Naive B cell (primary cell): Measurements from ENCODE around the gene FOXR2. TPM values are rescaled to one million over a fixed set of nuclear protein-coding genes. Genes with fewer than 3 reads are reported as not detected.
A peak's percentile ranks its signal among the peaks of the same experiment; 100 is the strongest.

ENCODE experiments used
- ATAC-seq, 2 donors: fragments of 150-1000 bp; cut with Tn5 transposase; 2 replicates each; pipeline ENCODE4 v1.10.0; 2021; ENCODE audit warnings: low read depth in 2 of 2, mild to moderate bottlenecking in 2 of 2, moderate library complexity in 2 of 2
- DNase-seq: peaks from one replicate; pipeline ENCODE4 v3.0.0; 2022
- H3K27ac Mint-ChIP-seq, 6 donors: one replicate each; pipeline ENCODE4 v1.8.0; 2020 to 2022; ENCODE audit warnings: mild to moderate bottlenecking in 6 of 6, mixed read lengths in 6 of 6, moderate library complexity in 5 of 6, inconsistent platforms in 2 of 6
- H3K27me3 Mint-ChIP-seq, 3 donors: one replicate each; pipeline ENCODE4 v1.8.0; 2021 to 2022; ENCODE audit warnings: mixed read lengths in 3 of 3, mild to moderate bottlenecking in 1 of 3
- H3K36me3 Mint-ChIP-seq, 2 donors: one replicate each; pipeline ENCODE4 v1.8.0; 2020 to 2022; ENCODE audit warnings: mixed read lengths in 2 of 2, inconsistent platforms in 1 of 2, mild to moderate bottlenecking in 1 of 2
- H3K4me1 Mint-ChIP-seq, 3 donors: one replicate each; pipeline ENCODE4 v1.8.0; 2020 to 2022; ENCODE audit warnings: mixed read lengths in 3 of 3, inconsistent platforms in 1 of 3, mild to moderate bottlenecking in 1 of 3, moderate library complexity in 1 of 3
- H3K4me3 Mint-ChIP-seq, 8 donors: one replicate each; pipeline ENCODE4 v1.8.0; 2020 to 2022; ENCODE audit warnings: mild to moderate bottlenecking in 8 of 8, mixed read lengths in 8 of 8, moderate library complexity in 8 of 8, inconsistent platforms in 2 of 8
- H3K9me3 Mint-ChIP-seq, 7 donors: one replicate each; pipeline ENCODE4 v1.8.0; 2020 to 2022; ENCODE audit warnings: mixed read lengths in 7 of 7, mild to moderate bottlenecking in 5 of 7, inconsistent platforms in 2 of 7, moderate library complexity in 1 of 7
- polyA plus RNA-seq, 6 donors: library from polyadenylated mRNA; unstranded; fragments of 300-500 nt; fragmentation: Illumina TruSeq; gene quantifications; one replicate each; pipeline ENCODE4 v1.2.3, GENCODE V29; 2021; ENCODE audit warnings: low read depth in 6 of 6

The FOXR2 gene, protein sequence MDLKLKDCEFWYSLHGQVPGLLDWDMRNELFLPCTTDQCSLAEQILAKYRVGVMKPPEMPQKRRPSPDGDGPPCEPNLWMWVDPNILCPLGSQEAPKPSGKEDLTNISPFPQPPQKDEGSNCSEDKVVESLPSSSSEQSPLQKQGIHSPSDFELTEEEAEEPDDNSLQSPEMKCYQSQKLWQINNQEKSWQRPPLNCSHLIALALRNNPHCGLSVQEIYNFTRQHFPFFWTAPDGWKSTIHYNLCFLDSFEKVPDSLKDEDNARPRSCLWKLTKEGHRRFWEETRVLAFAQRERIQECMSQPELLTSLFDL
- not detected for polyA plus RNA-seq

DNA sequence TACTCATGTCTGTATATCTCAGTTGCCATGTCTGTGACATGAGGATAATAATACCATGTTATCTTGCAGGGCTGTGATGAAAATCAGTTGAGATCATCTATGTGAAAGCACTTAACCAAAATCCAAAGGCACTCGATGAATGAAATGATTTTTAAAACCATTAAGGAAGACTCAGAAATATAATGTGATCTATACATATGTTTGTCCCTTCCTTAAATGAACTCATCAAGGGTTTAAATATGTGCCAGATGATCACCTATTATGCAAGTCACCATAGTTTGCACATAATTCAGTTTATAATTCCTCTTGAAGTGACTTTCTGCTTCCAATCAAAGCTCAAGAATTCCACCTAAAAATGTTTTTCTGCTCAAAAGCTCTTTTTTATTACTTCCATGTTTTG, at the start of gene FOXR2:
FOXR2 (plus strand) TSS at position 301 of the 400 bp plus-strand sequence. CDS start 312 bp downstream, outside the sequence.
- peak within 1 kb of the TSS in 1 of 8 donors; percentile 18 for H3K4me3 Mint-ChIP-seq
- no peak within 1 kb of the TSS for H3K27ac Mint-ChIP-seq
- ATAC-seq = no peak
- peaks cover 8 to 26% (median 16%) of the 10 kb centered on the region in 3 donors for H3K27me3 Mint-ChIP-seq
- no peaks in the 10 kb centered on the region for H3K4me1 Mint-ChIP-seq
- H3K36me3 Mint-ChIP-seq = no peaks in the 10 kb centered on the region
- no peak for DNase-seq
- H3K9me3 Mint-ChIP-seq = peaks cover 0 to 10% (median 3%) of the 10 kb centered on the region in 7 donors

DNA sequence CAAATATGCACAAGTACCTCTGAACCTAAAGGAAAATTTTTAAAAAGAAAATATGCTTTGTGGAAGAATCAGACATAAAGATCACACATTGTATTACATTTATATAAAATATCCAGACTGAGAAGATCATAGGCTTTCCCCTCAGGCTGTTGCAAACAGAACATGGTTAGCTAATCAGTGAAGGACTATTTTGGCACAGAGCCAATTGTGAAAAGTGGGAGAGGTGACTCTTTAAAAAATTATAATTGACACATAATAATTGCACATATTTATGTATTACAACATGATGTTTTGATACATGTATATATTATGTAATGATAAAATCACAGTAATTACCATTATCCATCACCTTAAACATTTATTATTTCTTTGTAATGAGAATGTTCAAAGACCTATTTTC, 44.1 kb upstream of the FOXR2 start:
- DNase-seq = no peak
- H3K36me3 Mint-ChIP-seq = no peaks in the 10 kb centered on the region
- no peaks in the 10 kb centered on the region for H3K27me3 Mint-ChIP-seq
- no peaks in the 10 kb centered on the region for H3K4me1 Mint-ChIP-seq
- H3K4me3 Mint-ChIP-seq = no peak overlapping the region
- H3K27ac Mint-ChIP-seq = no peak overlapping the region
- H3K9me3 Mint-ChIP-seq = peaks cover 1 to 33% (median 12%) of the 10 kb centered on the region in 7 donors
- ATAC-seq = no peak

DNA sequence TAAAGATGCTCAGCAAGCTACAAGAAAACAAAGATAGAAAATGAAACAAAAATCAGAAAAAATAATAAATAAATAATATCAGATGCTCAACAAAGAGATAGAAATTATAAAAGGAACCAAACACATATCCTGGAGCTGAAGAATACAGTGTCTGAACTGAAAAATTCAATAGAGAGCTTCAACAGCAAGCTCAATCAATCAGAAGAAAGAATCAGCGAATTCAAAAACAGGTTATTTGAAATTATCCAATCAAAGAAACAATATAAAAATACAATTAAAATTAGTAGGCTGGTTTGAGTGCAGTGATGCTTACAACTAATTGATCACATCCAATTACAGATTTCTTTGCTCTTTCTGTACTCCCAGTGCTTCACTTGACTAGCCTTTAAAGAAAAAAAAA, 40.8 kb upstream of the FOXR2 start:
- H3K4me1 Mint-ChIP-seq = no peaks in the 10 kb centered on the region

DNA sequence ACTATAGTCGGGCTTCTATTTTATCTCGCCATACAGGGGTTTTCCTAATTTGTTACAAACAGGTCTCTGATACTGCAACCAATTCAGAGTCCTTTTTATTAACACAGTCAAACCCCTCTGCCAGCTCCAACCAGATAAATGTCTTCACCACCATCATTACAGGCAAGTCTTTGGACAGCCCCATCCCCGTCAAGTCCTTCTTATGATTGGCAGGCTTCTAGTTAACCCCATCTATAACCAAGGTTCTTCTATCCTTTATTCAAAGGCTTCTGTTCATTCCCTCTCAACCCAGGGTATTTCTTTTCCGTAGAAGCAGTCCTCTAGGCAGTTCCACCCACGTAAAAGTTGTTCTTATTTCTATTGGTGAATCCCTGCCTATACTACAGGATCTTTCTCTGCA, 29.9 kb upstream of the FOXR2 start:
- no peak for DNase-seq
- Mint-ChIP-seq H3K36me3 (no peaks in the 10 kb centered on the region), H3K27ac (peak overlapping the region in 1 of 6 donors; percentile 10), H3K4me1 (no peaks in the 10 kb centered on the region), H3K27me3 (no peaks in the 10 kb centered on the region), H3K9me3 (peaks cover 0 to 14% (median 2%) of the 10 kb centered on the region in 7 donors), H3K4me3 (no peak overlapping the region)
- ATAC-seq = no peak

More for the DNA sequence above, 40.8 kb upstream of the FOXR2 start:
- ATAC-seq = no peak
- Mint-ChIP-seq H3K4me3 (no peak overlapping the region), H3K27ac (no peak overlapping the region), H3K36me3 (no peaks in the 10 kb centered on the region), H3K9me3 (peaks cover 1 to 45% (median 20%) of the 10 kb centered on the region in 7 donors), H3K27me3 (no peaks in the 10 kb centered on the region)
- no peak for DNase-seq

DNA sequence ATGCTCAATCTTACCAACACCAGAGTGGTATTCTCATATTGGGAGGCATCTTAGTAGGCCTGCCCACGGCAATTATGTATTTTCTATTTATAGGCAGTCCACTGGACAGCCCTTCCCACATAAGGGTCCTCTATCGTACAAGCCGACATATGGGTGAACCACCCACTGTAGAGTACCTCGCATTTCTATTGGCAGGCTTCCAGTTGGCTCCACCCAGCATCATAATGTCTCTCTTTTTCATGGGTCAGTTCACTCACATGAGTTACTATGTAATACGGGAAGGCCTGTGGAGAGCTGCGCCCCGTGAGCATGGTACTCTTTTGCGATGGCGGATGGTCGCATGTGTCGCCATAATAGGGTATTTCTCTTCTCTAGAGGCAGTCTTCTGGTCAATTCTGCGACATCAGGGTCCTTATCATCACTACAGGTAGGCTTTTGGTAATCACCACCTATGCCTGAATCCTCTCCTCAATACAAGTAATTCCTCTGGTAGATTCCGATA, 29.4 kb upstream of the FOXR2 start:
- no peaks in the 10 kb centered on the region for H3K27me3 Mint-ChIP-seq
- ATAC-seq = no peak

DNA sequence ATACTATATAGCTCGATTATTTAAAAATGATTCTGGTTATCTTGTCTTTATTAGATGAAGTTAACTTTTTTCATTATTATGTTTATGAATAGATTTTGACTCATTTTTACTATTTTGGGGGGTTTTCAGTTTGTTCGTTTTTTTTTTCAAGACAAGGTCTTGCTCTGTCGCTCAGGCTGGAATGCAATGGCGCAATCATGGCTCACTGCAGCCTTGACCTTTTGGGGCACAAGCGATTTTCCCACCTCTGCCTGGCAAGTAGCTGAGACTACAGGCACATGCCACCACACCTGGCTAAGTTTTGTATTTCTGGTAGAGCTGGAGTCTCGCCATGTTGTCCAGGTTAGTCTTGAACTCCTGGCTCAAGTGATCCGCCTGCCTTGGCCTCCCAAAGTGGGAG, 24.9 kb upstream of the FOXR2 start:
- Mint-ChIP-seq H3K4me1 (no peaks in the 10 kb centered on the region), H3K36me3 (no peaks in the 10 kb centered on the region), H3K4me3 (no peak overlapping the region), H3K27ac (no peak overlapping the region), H3K9me3 (peaks cover 0 to 8% (median 4%) of the 10 kb centered on the region in 7 donors), H3K27me3 (peaks cover 0 to 4% (median 3%) of the 10 kb centered on the region in 3 donors)
- no peak for ATAC-seq
- no peak for DNase-seq

More for the DNA sequence above, 29.4 kb upstream of the FOXR2 start:
- peaks cover 0 to 14% (median 2%) of the 10 kb centered on the region in 7 donors for H3K9me3 Mint-ChIP-seq
- no peak overlapping the region for H3K4me3 Mint-ChIP-seq
- DNase-seq = no peak
- H3K4me1 Mint-ChIP-seq = no peaks in the 10 kb centered on the region
- H3K36me3 Mint-ChIP-seq = no peaks in the 10 kb centered on the region
- H3K27ac Mint-ChIP-seq = no peak overlapping the region

DNA sequence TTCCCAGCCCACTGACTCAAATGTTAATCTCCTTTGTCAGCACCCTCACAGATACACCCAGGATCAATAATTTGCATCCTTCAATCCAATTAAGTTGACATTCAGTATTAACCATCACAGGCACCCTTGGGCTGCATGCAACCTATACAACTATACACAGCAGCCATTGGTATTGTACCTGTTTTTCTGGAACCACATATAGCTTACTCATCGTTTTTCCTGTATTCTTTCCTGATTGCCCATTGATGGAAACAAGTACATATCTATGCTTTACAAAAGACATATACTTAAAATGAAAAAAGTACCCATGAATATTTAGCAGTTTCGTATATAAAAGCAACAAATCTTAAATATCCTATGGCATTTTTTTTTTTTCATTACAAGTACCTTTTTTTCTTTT, 3.7 kb upstream of the FOXR2 start:
- Mint-ChIP-seq H3K27ac (peak overlapping the region in 1 of 6 donors; percentile 20), H3K4me1 (no peaks in the 10 kb centered on the region), H3K27me3 (peaks cover 5 to 26% (median 6%) of the 10 kb centered on the region in 3 donors), H3K4me3 (no peak overlapping the region), H3K36me3 (no peaks in the 10 kb centered on the region), H3K9me3 (peaks cover 0 to 12% (median 3%) of the 10 kb centered on the region in 7 donors)
- DNase-seq (no peak), ATAC-seq (no peak)

DNA sequence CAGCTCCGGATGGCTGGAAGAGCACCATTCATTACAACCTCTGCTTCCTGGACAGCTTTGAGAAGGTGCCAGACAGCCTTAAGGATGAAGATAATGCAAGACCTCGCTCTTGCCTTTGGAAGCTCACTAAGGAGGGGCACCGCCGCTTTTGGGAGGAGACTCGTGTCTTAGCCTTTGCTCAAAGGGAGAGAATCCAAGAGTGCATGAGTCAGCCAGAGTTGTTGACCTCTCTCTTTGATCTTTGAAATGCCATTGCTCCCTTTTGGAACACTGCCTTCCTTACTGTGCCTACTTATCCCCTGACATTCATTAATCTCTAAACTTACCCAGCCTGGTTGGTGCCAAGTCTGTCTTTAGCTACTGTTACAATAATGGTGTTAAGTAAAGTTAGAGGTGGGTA, 1.2 kb downstream of the FOXR2 start:
- Mint-ChIP-seq H3K36me3 (no peaks in the 10 kb centered on the region), H3K4me3 (no peak overlapping the region), H3K27ac (no peak overlapping the region), H3K27me3 (peaks cover 8 to 26% (median 16%) of the 10 kb centered on the region in 3 donors), H3K4me1 (no peaks in the 10 kb centered on the region), H3K9me3 (peaks cover 0 to 6% (median 3%) of the 10 kb centered on the region in 7 donors)
- ATAC-seq (no peak), DNase-seq (no peak)

DNA sequence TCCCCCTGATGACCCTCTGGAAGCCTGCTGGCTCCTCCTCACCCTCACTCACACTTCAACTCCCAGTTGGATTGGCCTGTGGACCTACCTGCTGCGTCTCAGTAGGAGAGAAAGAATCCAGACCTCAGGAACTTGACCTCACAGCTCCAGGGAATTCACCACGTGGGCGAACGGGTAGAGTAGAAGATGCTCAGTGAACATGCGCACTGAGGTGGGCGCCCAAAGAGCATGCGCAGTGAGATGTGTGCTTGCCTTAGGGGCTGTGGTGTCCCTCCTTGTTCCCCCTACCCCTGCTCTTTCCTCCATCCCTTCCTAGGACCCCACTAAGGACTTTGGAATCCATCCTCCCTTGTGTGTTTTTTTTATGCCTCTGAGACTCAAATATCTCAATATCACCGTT, 12.9 kb downstream of the FOXR2 start:
- ATAC-seq = no peak
- Mint-ChIP-seq H3K9me3 (peaks cover 0 to 10% (median 3%) of the 10 kb centered on the region in 7 donors), H3K27me3 (no peaks in the 10 kb centered on the region), H3K27ac (no peak overlapping the region), H3K4me3 (no peak overlapping the region), H3K36me3 (no peaks in the 10 kb centered on the region), H3K4me1 (peaks cover 0 to 7% (median 4%) of the 10 kb centered on the region in 3 donors)
- DNase-seq = no peak

DNA sequence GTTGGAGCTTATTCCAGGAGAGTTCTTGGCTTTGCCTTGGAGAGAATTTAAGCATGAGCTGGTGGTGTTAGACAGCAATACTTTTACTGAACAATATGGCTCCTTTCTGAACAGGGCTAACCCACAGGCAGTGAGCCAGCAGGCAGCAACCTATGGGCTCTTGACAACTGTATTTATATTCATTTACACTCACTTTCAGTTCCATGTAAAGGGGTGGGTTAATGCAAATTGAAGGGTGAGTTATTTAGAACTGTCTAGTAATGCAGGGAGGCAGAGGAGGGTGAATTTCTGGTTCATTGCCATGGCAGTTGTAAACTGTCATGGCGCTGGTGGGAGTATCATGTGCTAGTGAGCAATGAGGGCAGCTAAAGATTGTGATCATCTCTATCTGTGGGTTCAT, 15.7 kb downstream of the FOXR2 start:
- peaks cover 0 to 9% (median 3%) of the 10 kb centered on the region in 7 donors for H3K9me3 Mint-ChIP-seq
- no peaks in the 10 kb centered on the region for H3K27me3 Mint-ChIP-seq
- H3K36me3 Mint-ChIP-seq = no peaks in the 10 kb centered on the region
- DNase-seq (no peak), ATAC-seq (peak; percentile 55 to 74)
- H3K27ac Mint-ChIP-seq = peak overlapping the region in 1 of 6 donors; percentile 59
- no peak overlapping the region for H3K4me3 Mint-ChIP-seq
- H3K4me1 Mint-ChIP-seq = peaks cover 0 to 7% (median 4%) of the 10 kb centered on the region in 3 donors

DNA sequence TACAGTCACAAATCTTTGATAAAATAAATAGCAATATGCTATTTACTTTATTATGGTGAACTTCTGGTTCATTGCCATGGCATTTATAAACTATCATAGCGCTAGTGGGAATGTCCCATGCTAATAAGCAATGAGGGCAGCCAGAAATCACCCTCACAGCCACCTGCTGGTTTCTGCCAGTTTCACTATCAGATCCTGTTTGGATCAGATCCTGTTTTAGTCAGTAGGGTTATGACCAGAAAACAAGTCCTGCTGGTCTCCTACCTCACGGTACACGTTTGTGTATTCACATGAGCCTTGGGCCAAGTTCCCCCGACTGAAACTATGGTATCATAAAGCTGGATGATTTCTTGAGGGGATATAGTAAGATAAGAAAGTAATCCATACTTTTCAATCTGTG, 17.7 kb downstream of the FOXR2 start:
- H3K4me3 Mint-ChIP-seq = no peak overlapping the region
- no peaks in the 10 kb centered on the region for H3K36me3 Mint-ChIP-seq
- H3K4me1 Mint-ChIP-seq = peaks cover 0 to 11% (median 9%) of the 10 kb centered on the region in 3 donors
- no peaks in the 10 kb centered on the region for H3K27me3 Mint-ChIP-seq
- H3K9me3 Mint-ChIP-seq = peaks cover 0 to 8% (median 3%) of the 10 kb centered on the region in 7 donors
- no peak for DNase-seq
- no peak overlapping the region for H3K27ac Mint-ChIP-seq
- peak; percentile 65 to 83 for ATAC-seq

DNA sequence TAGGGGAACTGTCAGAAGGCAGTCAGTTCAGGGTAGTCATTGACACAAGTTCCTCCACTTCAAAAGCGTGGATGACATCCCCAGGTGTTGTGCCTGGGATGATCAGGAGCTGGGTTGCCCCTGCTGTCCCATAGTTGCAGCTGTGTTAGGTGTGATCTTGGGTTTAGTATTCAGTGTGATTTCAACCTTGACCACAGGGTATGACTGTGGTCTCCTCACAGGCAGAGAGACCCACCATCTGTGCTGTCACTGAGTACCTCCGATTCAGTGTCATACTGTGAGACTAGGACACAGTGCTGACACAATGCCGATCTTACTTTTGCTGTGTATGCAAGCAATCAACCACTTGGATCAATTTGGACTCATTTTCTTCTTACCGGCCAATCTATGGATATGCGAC, 25.2 kb downstream of the FOXR2 start:
- Mint-ChIP-seq H3K27ac (peak overlapping the region; percentile 27 to 91 (median 74)), H3K27me3 (peaks cover 0 to 3% (median 0%) of the 10 kb centered on the region in 3 donors)
- no peak for ATAC-seq

DNA sequence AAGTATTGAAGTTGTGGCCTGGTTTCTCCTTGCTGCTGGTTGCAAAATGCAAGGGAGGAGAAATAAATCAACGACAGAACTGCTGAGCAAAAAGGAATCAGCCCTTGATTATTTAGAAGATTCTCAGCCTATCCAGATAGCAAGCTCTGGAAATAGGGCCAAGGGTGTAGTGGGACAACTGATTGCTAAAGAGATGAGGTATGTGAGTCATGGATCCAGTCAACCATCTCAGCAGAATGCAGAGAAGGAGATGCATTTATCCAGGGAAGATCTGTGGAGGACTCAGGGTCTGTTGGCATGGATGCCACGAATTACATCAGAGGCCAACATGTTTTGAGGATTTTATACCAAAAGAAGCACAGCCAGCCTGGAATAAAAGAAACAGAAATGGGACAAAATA, 36.7 kb downstream of the FOXR2 start:
- Mint-ChIP-seq H3K36me3 (no peaks in the 10 kb centered on the region), H3K9me3 (peaks cover 0 to 5% (median 2%) of the 10 kb centered on the region in 7 donors), H3K27ac (peak overlapping the region in 1 of 6 donors; percentile 86), H3K4me1 (peaks cover 0 to 9% (median 5%) of the 10 kb centered on the region in 3 donors), H3K27me3 (peaks cover 0 to 8% (median 0%) of the 10 kb centered on the region in 3 donors), H3K4me3 (no peak overlapping the region)
- ATAC-seq (no peak), DNase-seq (no peak)

More for the DNA sequence above, 25.2 kb downstream of the FOXR2 start:
- no peak for DNase-seq
- H3K9me3 Mint-ChIP-seq = peaks cover 0 to 3% (median 0%) of the 10 kb centered on the region in 7 donors
- H3K4me3 Mint-ChIP-seq = peak overlapping the region in 2 of 8 donors; percentile 10 to 54
- H3K4me1 Mint-ChIP-seq = peaks cover 11 to 41% (median 29%) of the 10 kb centered on the region in 3 donors
- no peaks in the 10 kb centered on the region for H3K36me3 Mint-ChIP-seq

DNA sequence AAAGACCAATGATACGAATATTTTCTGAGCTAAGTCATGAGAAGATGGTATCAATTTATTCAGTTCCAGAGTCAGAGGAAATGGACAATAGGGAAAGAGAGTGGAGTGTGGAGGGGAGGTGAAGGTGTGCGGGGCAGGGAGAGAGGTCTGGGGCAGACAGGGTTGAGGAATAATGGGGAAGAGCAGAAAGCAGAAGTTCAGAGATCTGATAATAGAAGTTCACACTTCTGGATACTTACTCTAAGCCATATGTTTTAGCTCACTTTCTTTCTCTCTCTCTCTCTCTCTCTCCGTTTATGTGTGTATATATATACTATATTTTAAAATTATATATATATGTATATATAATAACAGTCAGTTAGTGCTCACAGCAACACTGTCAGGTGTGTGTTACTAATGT, 40.4 kb downstream of the FOXR2 start:
- Mint-ChIP-seq H3K27me3 (peaks cover 0 to 8% (median 0%) of the 10 kb centered on the region in 3 donors), H3K4me3 (peak overlapping the region in 2 of 8 donors; percentile 1 to 60), H3K4me1 (peaks cover 0 to 9% (median 5%) of the 10 kb centered on the region in 3 donors), H3K27ac (peak overlapping the region in 3 of 6 donors; percentile 54 to 71 (median 60)), H3K36me3 (no peaks in the 10 kb centered on the region), H3K9me3 (peaks cover 0 to 34% (median 14%) of the 10 kb centered on the region in 7 donors)
- no peak for DNase-seq
- peak in 1 of 2 donors; percentile 86 for ATAC-seq
